Neural progenitor cell (in vitro differentiated cells): ENCODE results near the gene LRRC47. TPM values are rescaled to one million over a fixed set of nuclear protein-coding genes. Genes with fewer than 3 reads are reported as not detected.
"Not testable (repeated sequence)": the region's sequence is repeated elsewhere in the genome, so short reads cannot be mapped to it uniquely, and the experiment has no call there.

Source experiments
- DNase-seq: peaks from one replicate; pipeline ENCODE4 v3.0.0-alpha.2; 2016; ENCODE audit warnings: low spot score
- H2AFZ ChIP-seq: fragments of 200-600 bp; sonication (generic); replicated peaks from 2 replicates; pipeline ENCODE4 v1.6.1; 2016; ENCODE audit warnings: antibody characterized with exemption
- H3F3A ChIP-seq: fragments of 200-600 bp; sonication (generic); 2 replicates; pipeline ENCODE4 v1.6.1; 2016; ENCODE audit warnings: antibody characterized with exemption, low read depth
- H3K27ac ChIP-seq: fragments of 200-600 bp; sonication (generic); 2 replicates; pipeline ENCODE4 v1.5.1; 2016; ENCODE audit warnings: mild to moderate bottlenecking
- H3K27me3 ChIP-seq: fragments of 200-600 bp; sonication (generic); 2 replicates; pipeline ENCODE4 v1.6.1; 2016; ENCODE audit warnings: mild to moderate bottlenecking, moderate library complexity
- H3K36me3 ChIP-seq: fragments of 200-600 bp; sonication (generic); 2 replicates; pipeline ENCODE4 v1.5.1; 2016
- H3K4me1 ChIP-seq: fragments of 200-600 bp; sonication (generic); 2 replicates; pipeline ENCODE4 v1.6.1; 2016; ENCODE audit warnings: mixed run types
- H3K4me2 ChIP-seq: fragments of 200-600 bp; sonication (generic); 2 replicates; pipeline ENCODE4 v1.6.1; 2016
- H3K4me3 ChIP-seq: fragments of 200-600 bp; sonication (generic); 2 replicates; pipeline ENCODE4 v1.5.1; 2016
- H3K79me2 ChIP-seq: fragments of 200-600 bp; sonication (generic); 2 replicates; pipeline ENCODE4 v1.6.1; 2016; ENCODE audit warnings: low read depth
- H3K9ac ChIP-seq: fragments of 200-600 bp; sonication (generic); 2 replicates; pipeline ENCODE4 v1.6.1; 2016
- H3K9me3 ChIP-seq: fragments of 200-600 bp; sonication (generic); 2 replicates; pipeline ENCODE4 v1.5.1; 2016; ENCODE audit warnings: low read depth
- H4K20me1 ChIP-seq: fragments of 200-600 bp; sonication (generic); 2 replicates; pipeline ENCODE4 v1.6.1; 2016; ENCODE audit warnings: low read depth
- H3K27ac Mint-ChIP-seq: 3 replicates; pipeline ENCODE4 v1.8.0; 2021; ENCODE audit warnings: mixed read lengths
- H3K27me3 Mint-ChIP-seq: 2 replicates; pipeline ENCODE4 v1.8.0; 2022; ENCODE audit warnings: low read depth, mild to moderate bottlenecking, inconsistent platforms, moderate library complexity, mixed read lengths; ENCODE audit not compliant: insufficient read depth
- H3K36me3 Mint-ChIP-seq: 3 replicates; pipeline ENCODE4 v1.8.0; 2021; ENCODE audit warnings: mixed read lengths
- H3K4me1 Mint-ChIP-seq: 3 replicates; pipeline ENCODE4 v1.8.0; 2021; ENCODE audit warnings: mixed read lengths
- H3K4me3 Mint-ChIP-seq: 3 replicates; pipeline ENCODE4 v1.8.0; 2021; ENCODE audit warnings: mild to moderate bottlenecking, moderate library complexity, mixed read lengths
- H3K9me3 Mint-ChIP-seq: 3 replicates; pipeline ENCODE4 v1.8.0; 2020; ENCODE audit warnings: mixed read lengths
- CTCF ChIP-seq: fragments of 200-600 bp; sonication (generic); IDR thresholded peaks from 2 replicates; pipeline ENCODE4 v1.5.1; 2017; ENCODE audit warnings: antibody characterized with exemption, mild to moderate bottlenecking
- EZH2 ChIP-seq: fragments of 200-600 bp; sonication (generic); IDR thresholded peaks from 2 replicates; pipeline ENCODE4 v1.6.1; 2017; ENCODE audit warnings: antibody characterized with exemption, mild to moderate bottlenecking, moderate library complexity
- EZH2phosphoT487 ChIP-seq: fragments of 200-600 bp; sonication (generic); IDR thresholded peaks from 2 replicates; pipeline ENCODE4 v1.6.1; 2017; ENCODE audit warnings: antibody characterized with exemption
- total RNA-seq: library from RNA; depleted of rRNA; stranded (reverse); fragments of >200 nt; gene quantifications from 2 replicates; pipeline ENCODE4 v1.2.3, GENCODE V29; 2015; ENCODE audit warnings: low replicate concordance

LRRC47 gene
- total RNA-seq, 1 donor from 2014 or later = 51.0 TPM

- TF ChIP-seq CTCF = no peak
- no peak for TF ChIP-seq EZH2phosphoT487
- TF ChIP-seq EZH2 = no peak
- no peaks in the 10 kb centered on the region for H4K20me1 ChIP-seq
- Mint-ChIP-seq H3K4me1 (peaks cover 15% of the 10 kb centered on the region), H3K4me3 (no peak overlapping the region), H3K27me3 (peaks cover 12% of the 10 kb centered on the region), H3K36me3 (no peaks in the 10 kb centered on the region), H3K9me3 (peaks cover 23% of the 10 kb centered on the region), H3K27ac (no peak overlapping the region)
- H3K27ac ChIP-seq = no peak overlapping the region
- no peaks in the 10 kb centered on the region for H3K4me1 ChIP-seq
- no peak overlapping the region for H2AFZ ChIP-seq
- peaks cover 2% of the 10 kb centered on the region for H3K27me3 ChIP-seq
- no peak overlapping the region for H3K4me2 ChIP-seq
- no peaks in the 10 kb centered on the region for H3K9me3 ChIP-seq
- no peak for DNase-seq
- no peaks in the 10 kb centered on the region for H3K36me3 ChIP-seq
- H3K9ac ChIP-seq = no peak overlapping the region
- no peak overlapping the region for H3K4me3 ChIP-seq
- no peaks in the 10 kb centered on the region for H3F3A ChIP-seq
- no peaks in the 10 kb centered on the region for H3K79me2 ChIP-seq
Measured at GRCh38 chr1:3807769-3808168, 11.5 kb upstream of the LRRC47 start.

GRCh38 chr1:3805038-3805437 lies 8.7 kb upstream of the LRRC47 start:
- H3K27ac ChIP-seq = no peak overlapping the region
- H3K36me3 ChIP-seq = no peaks in the 10 kb centered on the region
- H4K20me1 ChIP-seq = no peaks in the 10 kb centered on the region
- no peak overlapping the region for H3K4me2 ChIP-seq
- Mint-ChIP-seq H3K27ac (no peak overlapping the region), H3K4me3 (no peak overlapping the region), H3K4me1 (peaks cover 11% of the 10 kb centered on the region), H3K9me3 (peaks cover 34% of the 10 kb centered on the region), H3K27me3 (peaks cover 14% of the 10 kb centered on the region), H3K36me3 (no peaks in the 10 kb centered on the region)
- TF ChIP-seq CTCF = no peak
- no peak for TF ChIP-seq EZH2
- no peak for TF ChIP-seq EZH2phosphoT487
- no peaks in the 10 kb centered on the region for H3F3A ChIP-seq
- H3K9me3 ChIP-seq = no peaks in the 10 kb centered on the region
- no peak overlapping the region for H3K4me3 ChIP-seq
- peaks cover 4% of the 10 kb centered on the region for H3K27me3 ChIP-seq
- no peaks in the 10 kb centered on the region for H3K79me2 ChIP-seq
- no peak overlapping the region for H2AFZ ChIP-seq
- H3K9ac ChIP-seq = no peak overlapping the region
- no peak for DNase-seq
- no peaks in the 10 kb centered on the region for H3K4me1 ChIP-seq

- not testable (repeated sequence) for DNase-seq, H4K20me1 ChIP-seq, H2AFZ ChIP-seq, H3K4me1 ChIP-seq, H3K79me2 ChIP-seq, H3K36me3 ChIP-seq, H3K9ac ChIP-seq, H3K27ac ChIP-seq, H3K9me3 ChIP-seq, H3K4me3 ChIP-seq, H3K36me3 Mint-ChIP-seq, H3F3A ChIP-seq, H3K27me3 ChIP-seq, H3K4me3 Mint-ChIP-seq, H3K27ac Mint-ChIP-seq, H3K4me2 ChIP-seq
- peaks cover 11% of the 10 kb centered on the region for H3K4me1 Mint-ChIP-seq
- peaks cover 36% of the 10 kb centered on the region for H3K9me3 Mint-ChIP-seq
- H3K27me3 Mint-ChIP-seq = peaks cover 13% of the 10 kb centered on the region
Measured at GRCh38 chr1:3804627-3804944, 8.3 kb upstream of the LRRC47 start.

GRCh38 chr1:3803905-3804626 lies 7.8 kb upstream of the LRRC47 start:
- no peaks in the 10 kb centered on the region for H3K9me3 ChIP-seq
- Mint-ChIP-seq H3K4me1 (peaks cover 11% of the 10 kb centered on the region), H3K4me3 (no peak overlapping the region), H3K36me3 (no peaks in the 10 kb centered on the region), H3K9me3 (peaks cover 38% of the 10 kb centered on the region), H3K27ac (no peak overlapping the region), H3K27me3 (peaks cover 13% of the 10 kb centered on the region)
- no peaks in the 10 kb centered on the region for H3K79me2 ChIP-seq
- H3K27me3 ChIP-seq = peaks cover 4% of the 10 kb centered on the region
- H3F3A ChIP-seq = no peaks in the 10 kb centered on the region
- no peak for DNase-seq
- H4K20me1 ChIP-seq = no peaks in the 10 kb centered on the region
- H3K9ac ChIP-seq = no peak overlapping the region
- H3K4me1 ChIP-seq = no peaks in the 10 kb centered on the region
- H3K4me2 ChIP-seq = no peak overlapping the region
- no peak overlapping the region for H3K4me3 ChIP-seq
- no peak for TF ChIP-seq CTCF
- TF ChIP-seq EZH2phosphoT487 = no peak
- no peak for TF ChIP-seq EZH2
- H3K36me3 ChIP-seq = no peaks in the 10 kb centered on the region
- H2AFZ ChIP-seq = no peak overlapping the region
- no peak overlapping the region for H3K27ac ChIP-seq

- not testable (repeated sequence) for H3K27me3 ChIP-seq, H3F3A ChIP-seq, H3K4me3 Mint-ChIP-seq, H3K4me3 ChIP-seq, H3K27ac Mint-ChIP-seq, H3K27ac ChIP-seq, H3K36me3 ChIP-seq, H3K4me2 ChIP-seq, H4K20me1 ChIP-seq, H3K36me3 Mint-ChIP-seq, H3K9ac ChIP-seq, H2AFZ ChIP-seq, H3K9me3 ChIP-seq, H3K79me2 ChIP-seq, H3K4me1 ChIP-seq, DNase-seq
- H3K9me3 Mint-ChIP-seq = peaks cover 25% of the 10 kb centered on the region
- peaks cover 11% of the 10 kb centered on the region for H3K27me3 Mint-ChIP-seq
- H3K4me1 Mint-ChIP-seq = peaks cover 20% of the 10 kb centered on the region
Measured at GRCh38 chr1:3800795-3801194, 4.5 kb upstream of the LRRC47 start.
